HEK293T (cell line): ENCODE results near the gene COX5B.
"Not testable (repeated sequence)": the region's sequence is repeated elsewhere in the genome, so short reads cannot be mapped to it uniquely, and the experiment has no call there.

ENCODE experiments used
- CTCF ChIA-PET: fragments of 350-600 bp; formaldehyde crosslinking; extraction: SDS; loops from one replicate; lab custom pipeline; 2021; ENCODE audit warnings: antibody characterized with exemption, inconsistent platforms; lab: Yijun Ruan, JAX
- POLR2A ChIA-PET: fragments of 350-600 bp; formaldehyde crosslinking; extraction: SDS; loops from one replicate; lab custom pipeline; 2020; ENCODE audit warnings: antibody characterized with exemption, inconsistent platforms; lab: Yijun Ruan, JAX
- DNase-seq: peaks from one replicate; pipeline ENCODE4 v3.0.0; 2012; ENCODE audit warnings: mixed read lengths; ENCODE audit errors: extremely low spot score
- ARNT ChIP-seq: fragments of 450-650 bp; IDR thresholded peaks from 2 replicates; pipeline ENCODE4 v1.6.1; 2017; ENCODE audit warnings: mild to moderate bottlenecking
- BHLHE40 ChIP-seq: fragments of 450-650 bp; IDR thresholded peaks from 2 replicates; pipeline ENCODE4 v1.6.1; 2016; ENCODE audit warnings: mild to moderate bottlenecking, moderate library complexity, borderline replicate concordance
- CTBP1 ChIP-seq: fragments of 450-650 bp; IDR thresholded peaks from 2 replicates; pipeline ENCODE4 v1.6.1; 2016; ENCODE audit warnings: borderline replicate concordance
- ELF4 ChIP-seq: fragments of 450-650 bp; IDR thresholded peaks from 2 replicates; pipeline ENCODE4 v1.6.1; 2017; ENCODE audit warnings: antibody characterized with exemption
- FOXK2 ChIP-seq: fragments of 450-650 bp; IDR thresholded peaks from 2 replicates; pipeline ENCODE4 v1.6.1; 2016; ENCODE audit warnings: mild to moderate bottlenecking
- FOXM1 ChIP-seq: fragments of 450-650 bp; IDR thresholded peaks from 2 replicates; pipeline ENCODE4 v1.6.1; 2017; ENCODE audit warnings: mild to moderate bottlenecking, borderline replicate concordance
- HDGF ChIP-seq: fragments of 450-650 bp; IDR thresholded peaks from 2 replicates; pipeline ENCODE4 v1.6.1; 2017; ENCODE audit warnings: antibody characterized with exemption, borderline replicate concordance
- L3MBTL2 ChIP-seq: fragments of 450-650 bp; conservative IDR thresholded peaks from 2 replicates; pipeline ENCODE4 v1.6.1; 2016; ENCODE audit warnings: mild to moderate bottlenecking
- LEF1 ChIP-seq: fragments of 450-650 bp; IDR thresholded peaks from 2 replicates; pipeline ENCODE4 v1.6.1; 2017; ENCODE audit warnings: mild to moderate bottlenecking, borderline replicate concordance
- NFRKB ChIP-seq: fragments of 450-650 bp; IDR thresholded peaks from 2 replicates; pipeline ENCODE4 v1.6.1; 2016; ENCODE audit warnings: mild to moderate bottlenecking, moderate library complexity
- PKNOX1 ChIP-seq: fragments of 450-650 bp; IDR thresholded peaks from 2 replicates; pipeline ENCODE4 v1.6.1; 2016
- SP1 ChIP-seq: fragments of 450-650 bp; IDR thresholded peaks from 2 replicates; pipeline ENCODE4 v1.6.1; 2017
- SUZ12 ChIP-seq: fragments of 450-650 bp; IDR thresholded peaks from 2 replicates; pipeline ENCODE4 v1.6.1; 2016; ENCODE audit warnings: mild to moderate bottlenecking
- TARDBP ChIP-seq: fragments of 450-650 bp; IDR thresholded peaks from 2 replicates; pipeline ENCODE4 v1.6.1; 2016
- ZNF384 ChIP-seq: fragments of 450-650 bp; IDR thresholded peaks from 2 replicates; pipeline ENCODE4 v1.6.1; 2016

The COX5B gene

GRCh38 chr2:97669448-97669847 is 23.6 kb downstream of the COX5B start, which contains the start of gene C2orf92:
Gene C2orf92 (plus strand): TSS chr2:97669713. CDS start chr2:97669789, 76 bp downstream.
- ChIA-PET CTCF (interaction anchor here (0.6 kb wide), 1 partner anchor 30 kb away, joined by 3 read pairs; no protein-coding TSS in a partner anchor), POLR2A (interaction anchor here (0.6 kb wide), 1 partner anchor 720 kb away, joined by 3 read pairs; no protein-coding TSS in a partner anchor)
- TF ChIP-seq ZNF384 = no peak
- no peak for TF ChIP-seq HDGF
- TF ChIP-seq ELF4 = no peak
- no peak for TF ChIP-seq TARDBP
- TF ChIP-seq L3MBTL2 = no peak
- TF ChIP-seq SUZ12 = no peak
- TF ChIP-seq NFRKB = no peak
- TF ChIP-seq SP1 = no peak
- TF ChIP-seq LEF1 = no peak
- no peak for TF ChIP-seq BHLHE40
- TF ChIP-seq ARNT = no peak
- DNase-seq = no peak

- no peak for TF ChIP-seq HDGF
- no peak for DNase-seq
- CTCF ChIA-PET = no interaction called here
- POLR2A ChIA-PET = interaction anchor here (1.2 kb wide), 1 partner anchor 25 kb away, joined by 7 read pairs; the partner anchor contains the start of gene COX5B
Observed at GRCh38 chr2:97670471-97670870, 24.6 kb downstream of the COX5B start.

GRCh38 chr2:97671526-97671925 is 25.7 kb downstream of the COX5B start:
- TF ChIP-seq LEF1 = no peak
- TF ChIP-seq ZNF384 = no peak
- POLR2A ChIA-PET = no interaction called here
- no peak for DNase-seq
- CTCF ChIA-PET = no interaction called here

GRCh38 chr2:97672606-97673140 is 26.8 kb downstream of the COX5B start:
- DNase-seq, CTCF ChIA-PET: not testable (repeated sequence)
- POLR2A ChIA-PET = interaction anchor here (0.8 to 1.5 kb wide), 3 partner anchors 9 to 27 kb away, joined by 3 to 11 read pairs (median 4); partner anchors contain the start of genes ACTR1B and COX5B

GRCh38 chr2:97673182-97673914 is 27.5 kb downstream of the COX5B start:
- no peak for DNase-seq
- TF ChIP-seq L3MBTL2 = no peak
- no peak for TF ChIP-seq ELF4
- TF ChIP-seq CTBP1 = no peak
- TF ChIP-seq ZNF384 = no peak
- TF ChIP-seq NFRKB = no peak
- TF ChIP-seq HDGF = no peak
- no peak for TF ChIP-seq SP1
- TF ChIP-seq FOXK2 = no peak
- TF ChIP-seq SUZ12 = no peak
- no peak for TF ChIP-seq FOXM1
- no peak for TF ChIP-seq PKNOX1
- TF ChIP-seq BHLHE40 = no peak
- TF ChIP-seq ARNT = no peak
- ChIA-PET CTCF (no interaction called here), POLR2A (interaction anchor here (0.8 to 1.5 kb wide), 3 partner anchors 9 to 28 kb away, joined by 3 to 11 read pairs (median 4); partner anchors contain the start of genes ACTR1B and COX5B)

GRCh38 chr2:97673915-97674283 is 28.0 kb downstream of the COX5B start:
- DNase-seq = no peak
- ChIA-PET CTCF (no interaction called here), POLR2A (interaction anchor here (1.5 kb wide), 1 partner anchor 10 kb away, joined by 11 read pairs; the partner anchor contains the start of gene ACTR1B)
- no peak for TF ChIP-seq LEF1
- TF ChIP-seq L3MBTL2 = no peak

GRCh38 chr2:97675430-97676113 is 29.7 kb downstream of the COX5B start:
- DNase-seq = no peak
- CTCF ChIA-PET = interaction anchor here (1.3 kb wide), 1 partner anchor 11 kb away, joined by 5 read pairs; no protein-coding TSS in a partner anchor
- POLR2A ChIA-PET = interaction anchor here (1.1 to 2.4 kb wide), 2 partner anchors 12 to 13 kb away, joined by 3 to 13 read pairs; partner anchors contain the start of gene ACTR1B
- TF ChIP-seq CTBP1 (no peak), FOXK2 (no peak), ARNT (no peak), L3MBTL2 (no peak), SP1 (no peak), HDGF (no peak), SUZ12 (no peak), LEF1 (no peak), PKNOX1 (no peak), ZNF384 (no peak)
